Measurements from ENCODE around the gene LIG1. TPM values are rescaled to one million over a fixed set of nuclear protein-coding genes. Genes with fewer than 3 reads are reported as not detected.
A peak's percentile ranks its signal among the peaks of the same experiment; 100 is the strongest.

Gene LIG1
- total RNA-seq (10 to 100 TPM; 26.5 to 44.7 (median 33.5) TPM), polyA plus RNA-seq (10 to 100 TPM; 44.1 to 68.4 (median 49.1) TPM)
- long read RNA-seq, donor 1, partial matches to known transcripts, result 0 of 5 reads
- long read RNA-seq, donor 1, other reads (novel, unspliced or antisense), result 0 of 5 reads
- long read RNA-seq, donor 2, partial matches to known transcripts, result 0 of 1 reads
- long read RNA-seq, donor 2, other reads (novel, unspliced or antisense), result 0 of 1 reads

- WGBS, 5 donors, result 0 to 1% (median 1%) methylated on average over 44 to 82 of the region's 82 CpGs
- Histone ChIP-seq H3K36me3 (peaks cover 0 to 38% (median 17%) of the 10 kb centered on the region in 6 donors), H3K4me1 (peaks cover 9 to 51% (median 28%) of the 10 kb centered on the region in 6 donors), H3K9me3 (no peaks in the 10 kb centered on the region), H3K4me3 (peak within 1 kb of the TSS; percentile 93 to 98 (median 96)), H3K27ac (peak within 1 kb of the TSS; percentile 91 to 99 (median 96)), H3K27me3 (replicated peaks in 1 of 7) (no peaks in the 10 kb centered on the region)
- intact Hi-C loops (cut with DNase I; ENCODE audit: low total_unique reads), result no loop called here
- peak; percentile 98 for DNase-seq
- peak in 2 of 3 donors; percentile 17 to 69 for TF ChIP-seq POLR2A (IDR thresholded peaks at IDR 0.05)
- TF ChIP-seq CTCF (IDR thresholded peaks at IDR 0.05 in 8 of 11, conservative IDR thresholded peaks at IDR 0.05 in 3 of 11), result peak in 8 of 11 experiments; percentile 4 to 47 (median 28)
- TF ChIP-seq POLR2AphosphoS5 (IDR thresholded peaks at IDR 0.05), result peak; percentile 81 to 94 (median 86)
Observed at GRCh38 chr19:48169939-48170803, at the start of gene LIG1, which contains the start of gene ZSWIM9. TSS of gene LIG1 (minus strand) at chr19:48170344. CDS start at chr19:48165566, 4,778 bp downstream. TSS of gene ZSWIM9 (plus strand) at chr19:48170680. CDS start at chr19:48171803, 1,123 bp downstream.

- TF ChIP-seq POLR2AphosphoS5 (IDR thresholded peaks at IDR 0.05), result no peak
- TF ChIP-seq POLR2A (IDR thresholded peaks at IDR 0.05), result no peak
- TF ChIP-seq CTCF (IDR thresholded peaks at IDR 0.05 in 8 of 11, conservative IDR thresholded peaks at IDR 0.05 in 3 of 11), result no peak
- Histone ChIP-seq H3K36me3 (peaks cover 4 to 100% (median 77%) of the 10 kb centered on the region in 6 donors), H3K4me1 (no peaks in the 10 kb centered on the region), H3K27me3 (replicated peaks in 1 of 7) (no peaks in the 10 kb centered on the region), H3K9me3 (no peaks in the 10 kb centered on the region), H3K4me3 (no peak overlapping the region), H3K27ac (no peak overlapping the region)
- WGBS, 5 donors, result 87 to 94% (median 92%) methylated on average over 6 of the region's 6 CpGs
- DNase-seq, result no peak
- intact Hi-C loops (cut with DNase I; ENCODE audit: low total_unique reads), result no loop called here
Observed at GRCh38 chr19:48218997-48219396, 48.9 kb upstream of the LIG1 start.

GRCh38 chr19:48216933-48217332, 46.8 kb upstream of the LIG1 start:
- no peak for DNase-seq
- H3K4me1 ChIP-seq, result no peaks in the 10 kb centered on the region
- TF ChIP-seq POLR2A (IDR thresholded peaks at IDR 0.05), result no peak
- TF ChIP-seq CTCF (IDR thresholded peaks at IDR 0.05 in 8 of 11, conservative IDR thresholded peaks at IDR 0.05 in 3 of 11), result no peak
- no peak for TF ChIP-seq POLR2AphosphoS5 (IDR thresholded peaks at IDR 0.05)
- H3K36me3 ChIP-seq, result peaks cover 4 to 100% (median 72%) of the 10 kb centered on the region in 6 donors
- WGBS, 5 donors, result 85 to 95% (median 91%) methylated on average over 13 to 14 of the region's 14 CpGs
- H3K27ac ChIP-seq, result no peak overlapping the region
- no peak overlapping the region for H3K4me3 ChIP-seq
- no peaks in the 10 kb centered on the region for H3K9me3 ChIP-seq
- H3K27me3 ChIP-seq (replicated peaks in 1 of 7), result no peaks in the 10 kb centered on the region
- intact Hi-C loops (cut with DNase I; ENCODE audit: low total_unique reads), result no loop called here

- H3K4me3 ChIP-seq, result no peak overlapping the region
- no peak for TF ChIP-seq POLR2A (IDR thresholded peaks at IDR 0.05)
- no peak for TF ChIP-seq CTCF (IDR thresholded peaks at IDR 0.05 in 8 of 11, conservative IDR thresholded peaks at IDR 0.05 in 3 of 11)
- TF ChIP-seq POLR2AphosphoS5 (IDR thresholded peaks at IDR 0.05), result no peak
- H3K27me3 ChIP-seq (replicated peaks in 1 of 7), result no peaks in the 10 kb centered on the region
- H3K36me3 ChIP-seq, result peaks cover 4 to 97% (median 64%) of the 10 kb centered on the region in 6 donors
- no peak overlapping the region for H3K27ac ChIP-seq
- WGBS, 5 donors, result 95 to 97% (median 96%) methylated on average over 5 of the region's 5 CpGs
- intact Hi-C loops (cut with DNase I; ENCODE audit: low total_unique reads), result no loop called here
- H3K4me1 ChIP-seq, result no peaks in the 10 kb centered on the region
- no peaks in the 10 kb centered on the region for H3K9me3 ChIP-seq
- DNase-seq, result no peak
Observed at GRCh38 chr19:48213959-48214358, 43.8 kb upstream of the LIG1 start.
